Breast epithelium (tissue), 3 donors: ENCODE data around the gene HARS2. TPM values are rescaled to one million over a fixed set of nuclear protein-coding genes. Genes with fewer than 3 reads are reported as not detected.

Experiments
- total RNA-seq, 3 donors: library from RNA; depleted of rRNA; stranded (reverse); fragments of >200 nt; gene quantifications; one replicate each; pipeline ENCODE4 v1.1.0, GENCODE V29; 2016

Gene HARS2
- total RNA-seq, 3 donors from 2014 or later = 21.1 to 39.4 (median 32.4) TPM

Other genes starting within 250 kb of the HARS2 start
- 10 to 100 TPM; 18.0 to 38.1 (median 24.9) TPM for gene EIF4EBP3, start 143.8 kb upstream of the HARS2 start, total RNA-seq
- 10 to 100 TPM; 13.6 to 28.4 (median 24.9) TPM for gene SRA1, start 134.0 kb upstream of the HARS2 start, total RNA-seq
- gene APBB3, start 126.9 kb upstream of the HARS2 start, total RNA-seq = 10 to 100 TPM; 22.2 to 39.8 (median 35.7) TPM
- gene SLC35A4, start 126.6 kb upstream of the HARS2 start, total RNA-seq = 10 to 100 TPM; 20.3 to 30.4 (median 27.0) TPM
- gene CD14, start 58.3 kb upstream of the HARS2 start, total RNA-seq = 100 to 1,000 TPM in 1 of 3 donors, 10 to 100 TPM in 2; 46.9 to 119 (median 65.7) TPM
- gene TMCO6, start 52.0 kb upstream of the HARS2 start, total RNA-seq = 10 to 100 TPM; 23.0 to 45.4 (median 34.1) TPM
- gene NDUFA2, start 43.8 kb upstream of the HARS2 start, total RNA-seq = 10 to 100 TPM; 60.0 to 68.2 (median 67.8) TPM
- gene IK, start 43.6 kb upstream of the HARS2 start, total RNA-seq = 100 to 1,000 TPM; 113 to 146 (median 138) TPM
- 10 to 100 TPM; 20.0 to 25.6 (median 25.3) TPM for gene WDR55, start 26.6 kb upstream of the HARS2 start, total RNA-seq
- gene DND1, start 17.9 kb upstream of the HARS2 start, total RNA-seq = 1 to 10 TPM in 2 of 3 donors, under 1 TPM in 1; 0.88 to 2.6 (median 1.4) TPM
- gene HARS1, start 85 bp upstream of the HARS2 start, total RNA-seq = 10 to 100 TPM; 43.2 to 53.7 (median 53.1) TPM
- 10 to 100 TPM; 45.2 to 55.0 (median 52.2) TPM for gene ZMAT2, start 9.0 kb downstream of the HARS2 start, total RNA-seq
- gene PCDHA1, start 94.7 kb downstream of the HARS2 start, total RNA-seq = not detected
- gene PCDHA2, start 103.4 kb downstream of the HARS2 start, total RNA-seq = under 1 TPM in 2 of 3 donors, not detected in 1; 0.33 to 0.59 TPM
- 1 to 10 TPM in 1 of 3 donors, under 1 TPM in 2; 0.96 to 2.8 (median 0.98) TPM for gene PCDHA3, start 109.6 kb downstream of the HARS2 start, total RNA-seq
- 1 to 10 TPM in 2 of 3 donors, under 1 TPM in 1; 0.64 to 5.4 (median 2.6) TPM for gene PCDHA4, start 115.6 kb downstream of the HARS2 start, total RNA-seq
- gene PCDHA5, start 130.2 kb downstream of the HARS2 start, total RNA-seq = 1 to 10 TPM in 1 of 3 donors, under 1 TPM in 2; 0.16 to 1.2 (median 0.66) TPM
- 1 to 10 TPM in 2 of 3 donors, under 1 TPM in 1; 0.96 to 4.2 (median 2.6) TPM for gene PCDHA6, start 136.5 kb downstream of the HARS2 start, total RNA-seq
- 1 to 10 TPM; 1.3 TPM for gene PCDHA7, start 142.8 kb downstream of the HARS2 start, total RNA-seq
- under 1 TPM; 0.32 to 0.98 (median 0.88) TPM for gene PCDHA8, start 149.7 kb downstream of the HARS2 start, total RNA-seq
- 1 to 10 TPM in 1 of 3 donors, under 1 TPM in 2; 0.16 to 1.5 (median 0.66) TPM for gene PCDHA9, start 156.9 kb downstream of the HARS2 start, total RNA-seq
- 1 to 10 TPM in 2 of 3 donors, under 1 TPM in 1; 0.64 to 6.4 (median 4.9) TPM for gene PCDHA10, start 164.4 kb downstream of the HARS2 start, total RNA-seq
- gene PCDHA11, start 177.5 kb downstream of the HARS2 start, total RNA-seq = 1 to 10 TPM in 2 of 3 donors, under 1 TPM in 1; 0.48 to 4.3 (median 3.4) TPM
- 1 to 10 TPM in 2 of 3 donors, under 1 TPM in 1; 0.48 to 6.9 (median 5.0) TPM for gene PCDHA12, start 183.9 kb downstream of the HARS2 start, total RNA-seq
- gene PCDHA13, start 190.7 kb downstream of the HARS2 start, total RNA-seq = 1 to 10 TPM; 1.3 to 3.5 (median 1.6) TPM
- 1 to 10 TPM in 2 of 3 donors, under 1 TPM in 1; 0.80 to 2.5 (median 2.3) TPM for gene PCDHAC1, start 234.8 kb downstream of the HARS2 start, total RNA-seq